HG03521 (cell line): ENCODE results near the gene RBPJ.

ENCODE experiments used
- ATAC-seq: cut with Tn5 transposase; IDR thresholded peaks from one replicate; pipeline ENCODE4 v1.9.1; 2021; ENCODE audit warnings: mild to moderate bottlenecking, moderate library complexity; ENCODE audit not compliant: unreplicated experiment

RBPJ gene

DNA sequence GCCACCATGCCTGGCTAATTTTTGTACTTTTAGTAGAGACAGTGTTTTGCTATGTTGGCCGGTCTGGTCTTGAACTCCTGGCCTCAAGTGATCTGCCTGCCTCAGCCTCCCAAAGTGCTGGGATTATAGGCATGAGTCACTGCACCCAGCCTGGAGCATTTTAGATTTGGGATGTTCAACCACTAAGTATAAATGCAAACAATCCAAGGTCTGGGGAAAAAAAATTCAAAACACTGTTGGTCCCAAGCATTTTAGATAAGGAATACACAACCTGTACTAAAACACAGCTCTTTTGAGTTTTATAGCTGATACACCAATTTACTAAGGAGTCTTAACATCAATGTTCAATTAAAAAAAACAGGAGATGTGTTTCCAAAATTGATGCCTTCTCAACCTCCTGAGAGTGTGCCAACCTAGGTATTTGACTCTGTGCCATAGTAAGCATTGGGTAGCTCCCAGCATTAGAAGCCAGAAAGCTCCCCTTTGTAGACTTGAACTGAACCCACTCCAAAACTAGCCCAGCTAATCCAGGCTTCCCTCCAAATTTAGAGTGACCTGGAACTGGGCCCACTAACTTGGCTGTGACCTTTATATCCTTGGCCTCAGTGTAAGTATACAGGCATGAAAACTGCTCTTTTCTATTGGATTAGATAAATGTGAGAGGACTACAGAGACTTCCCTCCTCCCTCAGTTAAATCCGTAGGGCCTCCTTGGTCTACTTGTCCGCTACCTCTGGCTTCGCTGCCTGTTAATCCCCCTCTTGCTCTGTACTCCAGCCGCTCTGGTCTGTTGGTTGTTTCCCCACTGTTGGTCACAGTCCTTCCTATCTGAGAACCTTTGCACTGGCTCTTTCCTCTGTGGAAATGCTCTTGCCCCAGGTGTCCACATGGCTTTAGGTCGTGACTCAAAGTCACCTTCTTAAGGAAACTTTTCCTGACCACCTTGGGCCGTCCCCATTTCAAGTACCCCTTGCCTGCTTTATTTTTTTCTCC, 91.9 kb downstream of the RBPJ start:
- no peak for ATAC-seq

DNA sequence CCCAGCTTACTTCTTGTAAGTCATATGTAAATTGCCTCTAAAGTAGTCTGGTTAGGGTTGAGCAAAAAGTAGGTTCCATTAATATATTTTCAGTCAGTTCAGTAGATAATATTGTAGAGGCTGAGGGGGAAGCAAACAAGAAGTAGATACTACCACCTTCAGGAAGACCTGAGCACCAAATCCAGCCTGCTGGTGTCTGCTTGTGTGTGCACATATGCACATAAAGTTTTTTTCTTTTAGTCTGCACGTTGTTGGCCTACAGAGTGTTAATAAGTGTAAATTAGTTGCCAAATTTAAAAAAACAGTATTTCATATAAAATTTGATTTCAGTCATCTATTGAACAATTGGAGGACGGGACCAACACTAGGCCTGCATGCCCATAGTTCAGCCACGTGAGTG, 92.8 kb downstream of the RBPJ start:
- ATAC-seq = no peak

DNA sequence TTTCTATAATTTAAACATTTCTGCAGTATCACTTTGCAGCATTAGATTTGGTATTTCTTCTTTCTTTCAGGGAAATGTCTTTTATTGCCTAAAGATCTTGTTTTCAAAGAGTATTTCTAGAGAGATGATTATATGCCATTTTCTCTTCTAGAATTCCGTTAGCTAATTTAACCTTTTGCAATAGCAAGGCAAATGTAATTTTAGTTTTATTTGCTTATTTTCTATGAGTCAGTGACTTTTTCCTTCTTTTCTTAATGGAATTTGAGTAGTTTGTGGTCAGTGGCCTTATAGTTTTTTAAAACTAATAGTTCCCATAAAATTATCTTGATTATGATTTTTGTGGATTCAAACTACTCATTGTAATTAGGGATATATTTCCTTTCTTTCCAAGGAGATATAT, 97.3 kb downstream of the RBPJ start:
- no peak for ATAC-seq

DNA sequence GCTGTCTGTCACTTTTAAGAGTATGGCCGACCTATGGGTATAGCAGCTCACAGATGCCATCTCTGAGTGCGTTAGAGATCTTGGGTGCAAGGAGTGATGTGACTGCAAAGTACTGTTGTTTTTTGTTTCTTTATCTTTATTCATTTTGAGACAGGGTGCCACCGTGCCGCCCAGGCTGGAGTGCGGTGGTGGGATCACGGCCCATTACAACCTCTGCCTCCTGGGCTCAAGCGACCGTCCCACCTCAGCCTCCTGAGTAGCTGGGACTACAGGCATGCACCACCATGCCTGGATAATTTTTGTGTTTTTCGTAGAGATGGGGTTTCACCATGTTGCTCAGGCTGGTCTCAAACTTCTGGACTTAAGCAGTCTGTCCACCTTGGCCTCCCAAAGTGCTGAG, 98.0 kb downstream of the RBPJ start:
- no peak for ATAC-seq

DNA sequence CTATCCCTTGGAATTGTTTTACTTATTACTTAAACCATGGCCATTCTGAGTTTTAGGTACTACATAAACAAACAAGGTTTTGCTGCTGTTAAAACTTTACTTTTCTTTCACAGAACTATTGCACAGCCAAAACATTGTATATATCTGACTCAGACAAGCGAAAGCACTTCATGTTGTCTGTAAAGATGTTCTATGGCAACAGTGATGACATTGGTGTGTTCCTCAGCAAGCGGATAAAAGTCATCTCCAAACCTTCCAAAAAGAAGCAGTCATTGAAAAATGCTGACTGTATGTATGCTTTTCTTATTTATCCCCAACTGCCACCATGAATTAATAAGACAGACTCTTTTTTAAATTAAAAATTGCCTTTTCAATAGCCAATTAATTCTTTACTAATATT, 99.6 kb downstream of the RBPJ start:
- ATAC-seq = no peak

DNA sequence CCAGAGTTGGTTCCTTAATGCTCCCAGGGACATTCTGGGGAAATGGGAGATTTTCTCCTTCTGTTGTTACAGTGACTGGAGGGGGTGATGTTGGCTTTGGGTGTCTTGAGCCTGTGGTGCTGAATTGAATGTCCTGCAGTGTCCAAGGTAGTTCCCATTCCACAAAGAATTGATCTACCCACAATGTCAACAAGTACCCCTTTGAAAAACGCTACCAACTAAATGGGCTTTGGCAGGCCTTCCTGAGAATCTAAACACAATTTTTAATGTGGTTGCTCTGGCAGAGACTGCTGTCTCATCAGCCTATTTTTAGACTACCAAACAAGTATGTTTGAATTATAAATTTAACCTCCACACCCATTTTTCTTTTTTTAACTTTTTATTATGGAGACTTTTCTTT, 100.1 kb downstream of the RBPJ start:
- no peak for ATAC-seq

DNA sequence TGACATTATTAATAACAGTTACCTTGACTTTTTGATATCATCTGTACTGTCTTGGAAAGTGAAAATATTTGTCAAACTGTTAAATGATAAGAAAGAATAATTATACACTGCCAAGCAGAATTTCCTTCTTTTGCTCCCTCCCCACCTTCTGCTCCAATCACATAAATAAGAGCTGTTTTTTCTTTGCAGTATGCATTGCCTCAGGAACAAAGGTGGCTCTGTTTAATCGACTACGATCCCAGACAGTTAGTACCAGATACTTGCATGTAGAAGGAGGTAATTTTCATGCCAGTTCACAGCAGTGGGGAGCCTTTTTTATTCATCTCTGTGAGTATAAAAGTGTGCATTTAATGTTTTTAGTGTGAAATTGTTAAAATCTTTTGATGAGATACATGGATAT, 103.3 kb downstream of the RBPJ start:
- no peak for ATAC-seq

DNA sequence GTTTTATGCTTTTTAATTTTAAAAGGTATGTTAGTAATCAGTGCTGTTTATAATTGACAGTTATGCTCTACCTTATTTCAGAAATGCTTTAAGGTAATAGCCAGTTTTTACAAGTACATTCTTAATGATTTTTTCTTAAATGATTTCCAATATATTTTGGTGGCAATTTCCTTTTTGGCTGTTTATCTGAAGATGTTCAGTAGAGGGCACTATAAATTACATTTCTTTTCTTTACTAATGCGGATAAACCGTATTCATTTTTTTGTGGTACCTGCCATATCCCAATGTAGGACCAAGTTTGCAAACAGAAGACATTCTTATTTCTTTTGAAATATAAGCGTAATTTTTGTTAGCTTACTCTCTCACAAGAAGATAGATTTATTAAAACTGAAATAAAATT, 104.0 kb downstream of the RBPJ start:
- ATAC-seq = no peak

DNA sequence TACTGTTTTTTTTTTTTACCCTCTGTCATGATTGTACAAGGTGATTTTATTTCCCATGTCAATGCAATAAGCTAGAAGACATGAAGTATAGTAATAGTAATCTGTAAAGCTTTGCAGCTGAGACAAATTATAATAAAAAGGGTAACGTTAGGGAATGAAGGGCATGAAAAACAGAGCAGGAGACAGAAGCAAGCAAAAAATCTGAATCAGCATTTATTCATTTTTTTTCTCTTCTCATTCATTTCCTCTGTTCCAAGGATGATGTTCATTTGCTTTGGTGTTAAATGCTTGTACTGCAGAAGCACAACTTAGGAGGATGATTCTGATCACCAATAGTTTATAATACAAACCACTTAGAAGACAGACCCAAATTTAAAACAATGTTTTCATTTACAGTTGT, 105.1 kb downstream of the RBPJ start:
- ATAC-seq = no peak

DNA sequence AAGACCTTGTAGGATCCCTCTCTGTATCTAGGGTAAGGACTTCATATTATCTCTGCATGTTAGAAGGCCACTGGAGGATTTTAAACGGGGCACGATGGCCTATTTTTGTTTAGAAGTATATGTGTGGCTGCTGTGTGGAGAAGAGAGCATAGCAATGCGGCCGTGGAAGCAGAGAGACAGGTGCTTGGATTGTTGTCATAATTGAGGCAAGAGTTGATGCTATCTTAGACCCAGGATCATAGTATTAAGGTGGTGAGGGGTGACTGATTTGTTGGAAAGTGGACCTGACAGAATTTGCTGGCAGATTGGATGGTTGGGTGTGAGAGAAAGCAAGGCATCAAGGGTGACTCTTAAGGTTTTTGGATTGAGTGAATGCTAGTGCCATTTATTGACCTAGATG, 106.1 kb downstream of the RBPJ start:
- no peak for ATAC-seq

DNA sequence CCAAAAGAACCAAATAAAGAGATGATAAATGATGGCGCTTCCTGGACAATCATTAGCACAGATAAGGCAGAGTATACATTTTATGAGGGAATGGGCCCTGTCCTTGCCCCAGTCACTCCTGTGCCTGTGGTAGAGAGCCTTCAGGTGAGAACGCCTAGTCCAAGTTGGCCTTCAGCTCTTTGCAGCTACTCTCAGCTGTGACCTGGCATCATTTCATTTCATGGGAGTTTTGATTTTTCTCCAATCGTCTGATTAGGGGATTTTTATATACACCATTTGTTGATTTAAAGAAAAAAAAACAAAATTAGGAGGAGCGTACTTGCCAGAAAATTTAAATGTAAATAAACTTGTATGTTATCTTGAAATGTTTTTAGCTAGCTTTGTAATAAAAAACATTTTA, 109.1 kb downstream of the RBPJ start:
- no peak for ATAC-seq

DNA sequence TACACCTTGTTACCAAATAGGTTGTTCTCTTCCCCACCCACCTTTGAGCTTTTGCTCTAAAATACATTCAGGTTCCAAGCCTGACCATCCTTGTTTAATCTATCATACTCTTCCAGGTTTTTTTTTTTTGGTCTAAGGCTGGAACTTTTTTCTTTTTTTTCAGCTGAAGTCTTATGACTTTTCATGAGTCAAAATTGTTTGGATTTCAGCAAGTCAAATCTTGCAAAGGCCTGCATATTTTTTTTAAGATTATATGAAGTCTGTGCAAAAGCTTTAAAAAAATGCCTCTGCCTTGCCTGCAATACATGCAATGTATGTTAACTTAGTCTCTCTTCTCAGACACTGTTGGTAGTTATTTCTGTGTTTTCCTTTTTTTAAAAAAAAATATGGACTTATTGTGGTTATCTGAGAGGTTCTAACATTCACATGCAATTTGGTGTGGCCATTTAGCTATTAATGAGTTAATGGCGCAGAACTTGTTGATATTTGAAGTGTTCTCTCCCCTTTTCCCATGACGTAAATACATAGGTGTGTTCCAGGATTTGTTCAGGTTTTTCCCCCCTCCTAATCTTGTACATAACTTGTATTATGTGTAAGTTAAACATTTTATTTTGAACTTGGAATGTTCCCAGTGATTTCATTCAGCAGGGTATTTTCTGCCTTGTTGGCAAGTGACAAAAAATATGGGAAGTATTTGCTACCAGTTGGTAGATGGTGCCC, 110.8 kb downstream of the RBPJ start:
- ATAC-seq = no peak

DNA sequence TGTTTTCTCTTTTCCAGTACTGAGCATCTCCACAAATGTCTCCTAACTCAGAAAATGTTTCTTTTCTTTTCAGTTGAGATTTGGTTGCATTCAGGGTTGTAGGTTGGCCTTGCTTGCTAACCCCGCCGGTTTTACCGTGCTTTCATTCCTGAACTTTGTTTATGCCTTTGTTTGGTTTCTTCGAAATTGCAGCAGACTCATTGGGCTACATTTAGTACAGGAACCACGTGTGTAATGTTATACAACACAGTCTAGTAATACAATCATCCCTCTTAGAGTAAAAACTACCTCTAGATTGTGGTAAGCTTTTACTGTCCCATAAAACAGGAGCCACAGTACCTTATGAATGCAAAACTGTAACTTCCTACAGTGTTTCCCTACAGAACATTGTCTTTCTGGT, 111.6 kb downstream of the RBPJ start:
- no peak for ATAC-seq

DNA sequence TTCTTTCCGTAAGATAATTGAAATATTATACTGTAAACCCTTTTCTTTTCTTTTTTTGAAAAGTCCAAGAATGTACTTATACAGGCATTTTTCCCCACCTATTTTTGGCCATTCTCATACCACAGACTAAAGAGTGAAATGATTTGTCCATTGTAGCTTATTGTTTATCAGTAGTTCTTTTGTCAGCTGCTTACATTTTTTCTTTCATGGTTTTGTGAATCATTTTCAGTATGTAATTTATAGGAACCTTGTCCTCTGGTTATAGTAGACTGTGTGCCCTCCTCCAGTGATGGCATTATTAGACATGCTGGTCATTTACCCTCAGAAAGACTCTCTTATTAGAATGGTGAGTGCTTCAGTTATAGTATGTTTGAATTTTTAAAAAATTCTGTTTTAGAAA, 112.7 kb downstream of the RBPJ start:
- ATAC-seq = no peak

DNA sequence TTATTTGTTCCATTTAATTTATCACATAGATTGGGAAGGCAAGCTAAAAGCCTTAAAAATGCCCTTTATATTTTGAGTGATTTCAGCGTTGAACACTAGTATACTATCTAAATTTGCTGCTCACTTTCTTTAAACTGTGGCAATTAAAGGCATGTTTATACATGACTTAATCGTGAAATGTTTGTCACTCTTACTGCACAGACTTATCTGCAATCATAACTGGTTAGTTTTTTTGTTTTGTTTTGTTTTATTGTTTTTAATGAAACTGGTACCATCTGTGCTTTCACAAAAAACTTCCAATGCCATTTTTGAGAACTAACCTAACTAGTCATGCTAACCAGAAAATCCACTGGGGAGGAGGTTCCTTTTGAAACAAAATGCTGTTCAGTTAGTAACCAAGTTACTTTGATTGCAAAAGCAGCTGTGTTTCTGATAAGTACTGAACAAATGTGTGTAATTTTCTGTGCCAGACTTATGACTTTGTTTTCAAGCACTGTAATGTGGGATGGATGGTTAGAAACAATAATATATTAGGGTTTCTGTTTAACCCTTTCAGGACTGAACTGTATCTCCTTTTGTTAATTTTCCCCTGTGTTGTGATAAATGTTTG, 113.3 kb downstream of the RBPJ start:
- ATAC-seq = no peak

DNA sequence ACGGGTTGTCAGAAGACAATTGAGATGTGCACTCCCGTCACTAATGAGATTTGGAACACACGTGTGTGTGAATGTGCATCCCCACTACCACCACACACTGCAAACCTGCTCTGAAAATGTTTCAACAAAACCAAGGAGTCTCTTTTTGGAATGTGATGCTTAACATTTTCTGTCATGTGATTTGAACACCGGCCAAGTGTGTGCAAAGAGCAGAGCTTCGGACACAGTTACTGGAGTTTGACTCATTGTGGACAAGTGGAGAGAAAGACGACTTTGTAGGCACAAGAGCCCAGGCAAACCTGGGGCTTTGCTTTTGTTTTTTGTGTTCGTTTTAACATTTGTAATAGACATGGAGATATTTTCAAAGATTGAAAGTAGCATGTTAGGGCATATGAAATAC, 120.3 kb downstream of the RBPJ start:
- ATAC-seq = no peak

DNA sequence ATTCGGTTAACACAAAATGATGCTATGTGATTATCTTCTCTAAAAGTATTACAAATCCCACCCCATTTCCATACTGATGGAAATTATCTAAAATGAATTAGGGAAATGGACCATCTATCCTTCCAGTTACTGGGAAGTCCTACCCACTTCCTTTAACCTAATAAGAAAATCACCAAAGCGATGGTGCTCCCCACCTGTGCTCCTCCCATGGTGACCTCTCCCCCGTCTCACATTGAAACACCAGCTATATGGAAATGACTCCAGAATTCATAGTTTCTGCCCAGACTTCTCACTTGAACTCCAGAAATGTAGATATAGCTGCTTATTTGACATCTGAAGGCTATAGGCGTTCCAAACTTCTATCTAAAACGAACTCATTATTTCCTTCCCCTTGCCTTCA, 121.0 kb downstream of the RBPJ start:
- ATAC-seq = no peak

DNA sequence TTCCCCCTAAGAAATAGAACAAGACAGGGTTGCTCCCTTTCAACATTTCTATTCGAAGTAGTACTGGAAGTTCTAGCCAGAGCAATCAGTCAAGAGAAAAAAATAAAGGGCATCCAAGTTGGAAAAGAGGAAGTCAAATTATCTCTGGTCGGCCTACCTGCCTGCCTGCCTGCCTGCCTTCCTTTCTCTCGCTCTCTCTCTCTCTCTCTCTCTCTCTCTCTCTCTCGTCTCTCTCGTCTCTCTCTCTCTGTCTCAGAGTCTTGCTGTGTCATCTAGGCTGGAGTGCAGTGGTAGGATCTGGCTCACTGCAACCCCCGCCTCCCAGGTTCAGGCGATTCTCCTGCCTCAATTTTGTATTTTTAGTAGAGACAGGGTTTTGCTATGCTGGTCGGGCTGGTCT, 126.6 kb downstream of the RBPJ start:
- ATAC-seq = no peak

DNA sequence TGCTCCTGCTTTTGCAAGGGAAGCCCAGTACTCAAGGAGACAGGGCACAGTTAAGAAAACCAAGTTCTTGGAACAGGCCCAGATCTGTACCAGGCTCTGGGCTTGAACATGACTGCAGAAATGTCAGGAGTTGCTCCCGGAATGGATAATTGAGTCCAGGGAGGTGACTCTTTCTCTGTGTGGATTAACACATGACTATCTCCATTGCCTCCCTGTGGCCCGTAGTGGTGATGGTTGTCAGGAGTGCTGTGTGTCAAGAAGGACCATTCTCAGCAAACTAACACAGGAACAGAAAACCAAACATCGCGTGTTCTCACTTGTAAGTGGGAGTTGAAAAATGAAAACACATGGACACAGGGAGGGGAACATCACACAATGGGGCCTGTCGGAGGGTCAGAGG, 129.6 kb downstream of the RBPJ start:
- ATAC-seq = no peak

DNA sequence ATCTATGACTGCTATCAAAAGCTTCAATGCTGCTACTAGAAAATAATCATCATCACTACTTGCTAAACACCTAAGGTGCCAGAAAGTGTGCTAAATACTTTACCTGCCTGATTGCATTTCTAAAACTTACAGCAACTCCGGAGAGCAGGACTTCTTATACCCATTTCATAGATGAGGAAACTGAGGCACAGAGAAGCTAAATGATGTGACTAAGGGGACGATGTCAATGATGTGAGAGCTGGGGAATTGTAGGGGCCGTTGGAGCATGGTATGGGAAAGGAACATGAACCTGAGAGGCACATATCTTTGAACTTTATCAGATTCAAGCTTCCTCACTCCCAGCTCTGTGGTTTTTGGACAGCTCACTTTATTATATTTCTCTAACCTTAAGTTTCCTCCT, 130.8 kb downstream of the RBPJ start:
- ATAC-seq = no peak

DNA sequence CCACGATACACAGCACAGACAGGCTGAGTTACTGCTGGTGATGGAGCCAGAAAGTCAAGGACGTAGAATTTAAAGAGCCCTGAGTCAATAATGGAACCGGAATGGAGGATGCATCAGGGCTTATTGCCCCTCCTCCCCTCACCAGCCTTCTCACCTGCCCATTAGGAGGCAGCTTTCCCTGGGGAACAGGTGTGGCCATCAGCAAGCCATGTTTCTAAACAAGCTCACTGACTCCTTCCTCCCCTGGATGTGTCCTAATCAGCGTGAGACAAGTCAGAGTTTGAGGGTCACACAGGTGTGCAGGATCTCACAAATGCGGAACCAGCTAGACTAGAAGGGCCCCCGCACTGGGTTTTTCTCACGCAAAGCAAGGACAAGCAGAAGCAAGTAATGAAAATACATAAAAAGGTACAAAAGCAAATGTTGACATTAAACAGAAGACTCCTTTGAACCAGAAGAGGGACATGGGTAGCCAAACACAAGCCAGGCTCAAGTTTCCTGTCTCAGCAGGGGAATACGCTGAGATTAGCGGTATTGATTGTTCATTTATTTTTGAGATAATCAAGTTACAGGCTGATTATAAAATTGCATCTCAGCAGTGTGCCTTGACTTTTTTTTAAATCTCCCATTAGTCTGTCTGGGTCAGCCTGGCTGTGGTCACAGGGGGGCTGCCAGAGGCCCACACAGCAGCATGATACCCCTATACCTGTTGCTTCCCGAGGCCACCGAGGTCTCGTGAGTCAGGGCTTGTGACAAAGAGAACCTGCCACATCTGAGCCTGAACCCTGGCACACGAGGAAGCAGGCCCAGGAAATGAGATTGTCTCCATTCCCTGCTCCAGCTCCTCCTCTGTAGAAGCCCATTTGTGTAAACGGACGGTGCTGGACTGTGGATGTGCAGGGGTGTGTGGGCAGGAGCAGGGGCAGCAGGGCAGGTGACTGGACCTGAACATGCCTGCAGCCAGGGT, 132.0 kb downstream of the RBPJ start:
- no peak for ATAC-seq
